Measurements from ENCODE around the gene HTR2B. TPM values are rescaled to one million over a fixed set of nuclear protein-coding genes. Genes with fewer than 3 reads are reported as not detected.
A peak's percentile ranks its signal among the peaks of the same experiment; 100 is the strongest.
"Not testable (repeated sequence)": the region's sequence is repeated elsewhere in the genome, so short reads cannot be mapped to it uniquely, and the experiment has no call there.

Gene HTR2B
- total RNA-seq, 1 experiment from 2014 or later: not detected

DNA sequence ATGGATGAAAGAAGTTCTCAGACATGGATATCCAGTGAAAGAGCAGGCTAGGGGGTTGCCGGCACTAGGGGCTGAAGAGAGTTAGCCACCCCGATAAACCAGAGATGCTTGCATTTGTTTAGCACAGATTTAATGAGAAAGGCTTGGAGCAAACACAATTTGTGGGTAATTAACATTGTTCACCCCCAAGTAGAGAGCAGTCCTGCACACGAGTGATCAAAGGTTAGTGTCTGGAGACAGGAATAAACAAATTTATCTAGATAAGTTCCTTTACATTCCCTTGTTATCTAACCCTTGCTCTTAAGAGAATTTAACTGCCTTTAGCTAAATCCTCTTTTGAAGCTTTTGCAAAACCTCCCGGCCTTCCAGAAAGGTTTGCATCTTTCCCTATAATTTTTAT, 23.9 kb downstream of the HTR2B start (continued):
- TF ChIP-seq, protein P1, sequence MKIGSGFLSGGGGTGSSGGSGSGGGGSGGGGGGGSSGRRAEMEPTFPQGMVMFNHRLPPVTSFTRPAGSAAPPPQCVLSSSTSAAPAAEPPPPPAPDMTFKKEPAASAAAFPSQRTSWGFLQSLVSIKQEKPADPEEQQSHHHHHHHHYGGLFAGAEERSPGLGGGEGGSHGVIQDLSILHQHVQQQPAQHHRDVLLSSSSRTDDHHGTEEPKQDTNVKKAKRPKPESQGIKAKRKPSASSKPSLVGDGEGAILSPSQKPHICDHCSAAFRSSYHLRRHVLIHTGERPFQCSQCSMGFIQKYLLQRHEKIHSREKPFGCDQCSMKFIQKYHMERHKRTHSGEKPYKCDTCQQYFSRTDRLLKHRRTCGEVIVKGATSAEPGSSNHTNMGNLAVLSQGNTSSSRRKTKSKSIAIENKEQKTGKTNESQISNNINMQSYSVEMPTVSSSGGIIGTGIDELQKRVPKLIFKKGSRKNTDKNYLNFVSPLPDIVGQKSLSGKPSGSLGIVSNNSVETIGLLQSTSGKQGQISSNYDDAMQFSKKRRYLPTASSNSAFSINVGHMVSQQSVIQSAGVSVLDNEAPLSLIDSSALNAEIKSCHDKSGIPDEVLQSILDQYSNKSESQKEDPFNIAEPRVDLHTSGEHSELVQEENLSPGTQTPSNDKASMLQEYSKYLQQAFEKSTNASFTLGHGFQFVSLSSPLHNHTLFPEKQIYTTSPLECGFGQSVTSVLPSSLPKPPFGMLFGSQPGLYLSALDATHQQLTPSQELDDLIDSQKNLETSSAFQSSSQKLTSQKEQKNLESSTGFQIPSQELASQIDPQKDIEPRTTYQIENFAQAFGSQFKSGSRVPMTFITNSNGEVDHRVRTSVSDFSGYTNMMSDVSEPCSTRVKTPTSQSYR (CRISPR knock-in tag; IDR thresholded peaks at IDR 0.05): no peak
- TF ChIP-seq CBFB (CRISPR knock-in tag; IDR thresholded peaks at IDR 0.05; ENCODE audit: low read depth) (no peak), MXD4 (CRISPR knock-in tag; IDR thresholded peaks at IDR 0.05; ENCODE audit: borderline replicate concordance) (no peak)

DNA sequence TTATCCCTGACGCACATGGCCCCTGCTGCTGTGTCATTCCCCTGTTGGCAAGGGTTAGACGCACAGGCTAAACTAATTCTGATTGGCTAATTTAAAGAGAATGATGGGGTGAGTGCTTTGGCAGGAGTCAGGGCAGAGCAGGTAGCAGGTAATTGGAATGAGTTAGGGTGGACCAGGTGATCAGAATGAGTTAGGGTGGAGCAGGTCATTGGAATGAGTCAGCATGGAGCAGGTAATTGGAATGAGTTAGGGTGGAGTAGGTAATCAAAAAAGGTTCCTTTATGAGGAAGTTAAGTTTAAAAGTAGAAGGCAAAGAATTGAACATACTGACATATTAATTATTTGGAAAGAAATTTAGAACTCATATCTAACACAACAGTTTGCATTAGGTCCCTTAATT, 24.5 kb downstream of the HTR2B start:
- DNase-seq (ENCODE audit: low spot score); ATAC-seq; CTCF ChIA-PET; H3K27ac Mint-ChIP-seq; POLR2A ChIA-PET; H3K27me3 Mint-ChIP-seq (ENCODE audit: low read depth); H3K4me3 Mint-ChIP-seq; H3K4me1 Mint-ChIP-seq: not testable (repeated sequence)
- peaks cover 41% of the 10 kb centered on the region for H3K9me3 Mint-ChIP-seq
- peaks cover 62% of the 10 kb centered on the region for H3K36me3 Mint-ChIP-seq

DNA sequence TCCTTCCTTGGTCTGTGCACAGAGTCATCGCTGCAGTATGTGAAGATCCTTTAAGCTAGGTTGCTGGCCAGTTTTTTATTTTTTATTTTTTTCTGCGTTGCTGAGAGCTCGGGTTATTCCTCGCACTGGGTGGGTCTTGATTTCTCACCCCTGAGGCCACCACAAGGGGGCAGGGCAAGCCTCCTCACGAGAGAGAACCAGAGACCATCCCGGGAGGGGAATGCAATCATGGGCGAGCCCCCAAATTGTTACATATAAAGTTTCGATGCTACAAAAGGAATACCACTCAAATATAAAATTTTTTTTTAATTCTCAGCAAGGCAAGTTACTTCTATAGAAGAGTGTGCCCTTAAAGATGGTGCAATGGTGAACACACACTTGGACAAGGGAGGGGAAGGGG, 24.9 kb downstream of the HTR2B start:
- H3K4me3 Mint-ChIP-seq: no peak overlapping the region
- no peak overlapping the region for H3K27ac Mint-ChIP-seq
- TF ChIP-seq FOXP1 (CRISPR knock-in tag; IDR thresholded peaks at IDR 0.05; ENCODE audit: borderline replicate concordance): no peak
- TF ChIP-seq, protein P2, sequence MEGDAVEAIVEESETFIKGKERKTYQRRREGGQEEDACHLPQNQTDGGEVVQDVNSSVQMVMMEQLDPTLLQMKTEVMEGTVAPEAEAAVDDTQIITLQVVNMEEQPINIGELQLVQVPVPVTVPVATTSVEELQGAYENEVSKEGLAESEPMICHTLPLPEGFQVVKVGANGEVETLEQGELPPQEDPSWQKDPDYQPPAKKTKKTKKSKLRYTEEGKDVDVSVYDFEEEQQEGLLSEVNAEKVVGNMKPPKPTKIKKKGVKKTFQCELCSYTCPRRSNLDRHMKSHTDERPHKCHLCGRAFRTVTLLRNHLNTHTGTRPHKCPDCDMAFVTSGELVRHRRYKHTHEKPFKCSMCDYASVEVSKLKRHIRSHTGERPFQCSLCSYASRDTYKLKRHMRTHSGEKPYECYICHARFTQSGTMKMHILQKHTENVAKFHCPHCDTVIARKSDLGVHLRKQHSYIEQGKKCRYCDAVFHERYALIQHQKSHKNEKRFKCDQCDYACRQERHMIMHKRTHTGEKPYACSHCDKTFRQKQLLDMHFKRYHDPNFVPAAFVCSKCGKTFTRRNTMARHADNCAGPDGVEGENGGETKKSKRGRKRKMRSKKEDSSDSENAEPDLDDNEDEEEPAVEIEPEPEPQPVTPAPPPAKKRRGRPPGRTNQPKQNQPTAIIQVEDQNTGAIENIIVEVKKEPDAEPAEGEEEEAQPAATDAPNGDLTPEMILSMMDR (IDR thresholded peaks at IDR 0.05): 0 out of 2 replicates have a peak, but pooled peaks have one; percentile 25
- no peak for ATAC-seq
- POLR2A ChIA-PET: no interaction called here
- DNase-seq (ENCODE audit: low spot score): peak; percentile 43
- H3K36me3 Mint-ChIP-seq: peaks cover 66% of the 10 kb centered on the region
- CTCF ChIA-PET: no interaction called here
- no peaks in the 10 kb centered on the region for H3K27me3 Mint-ChIP-seq (ENCODE audit: low read depth)
- peaks cover 8% of the 10 kb centered on the region for H3K4me1 Mint-ChIP-seq
- H3K9me3 Mint-ChIP-seq: peaks cover 44% of the 10 kb centered on the region

DNA sequence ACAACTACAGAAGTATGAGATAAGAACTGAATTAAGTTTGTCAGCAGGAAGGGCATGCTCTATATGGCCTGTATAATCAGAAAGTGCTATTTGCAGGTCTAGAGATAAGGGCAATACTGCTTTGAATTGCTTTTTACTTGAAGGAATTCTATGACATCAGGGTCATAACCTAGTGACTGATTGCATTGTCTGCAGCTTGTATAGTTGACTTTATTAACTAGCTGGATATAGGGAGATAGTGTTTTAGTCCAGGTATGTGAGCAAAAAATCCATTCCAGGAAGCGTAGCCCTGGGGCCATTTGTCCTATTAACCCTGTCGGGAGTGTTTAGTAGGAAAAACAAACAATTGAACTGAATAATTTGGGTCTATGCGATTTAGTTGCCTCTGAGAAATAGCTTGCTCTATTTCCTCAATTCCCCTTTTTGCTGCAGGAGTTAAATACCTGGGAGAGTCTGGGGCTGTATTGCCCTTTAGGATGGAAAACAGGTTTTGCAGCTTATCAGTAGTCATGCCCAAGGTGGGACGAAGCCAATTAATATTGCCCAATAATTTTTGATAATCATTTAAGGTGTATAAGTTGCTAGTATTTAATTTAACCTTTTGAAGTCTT, 30.0 kb downstream of the HTR2B start:
- DNase-seq (ENCODE audit: low spot score): no peak
- ChIA-PET POLR2A (no interaction called here), CTCF (interaction anchor here (2.1 kb wide), 1 partner anchor 9 kb away, joined by 11 read pairs; no protein-coding TSS in a partner anchor)
- no peak for ATAC-seq
- peaks cover 11% of the 10 kb centered on the region for H3K4me1 Mint-ChIP-seq
- H3K4me3 Mint-ChIP-seq: no peak overlapping the region
- H3K27me3 Mint-ChIP-seq (ENCODE audit: low read depth): no peaks in the 10 kb centered on the region
- peaks cover 89% of the 10 kb centered on the region for H3K36me3 Mint-ChIP-seq
- H3K27ac Mint-ChIP-seq: no peak overlapping the region
- H3K9me3 Mint-ChIP-seq: peaks cover 51% of the 10 kb centered on the region
- TF ChIP-seq, protein P3, sequence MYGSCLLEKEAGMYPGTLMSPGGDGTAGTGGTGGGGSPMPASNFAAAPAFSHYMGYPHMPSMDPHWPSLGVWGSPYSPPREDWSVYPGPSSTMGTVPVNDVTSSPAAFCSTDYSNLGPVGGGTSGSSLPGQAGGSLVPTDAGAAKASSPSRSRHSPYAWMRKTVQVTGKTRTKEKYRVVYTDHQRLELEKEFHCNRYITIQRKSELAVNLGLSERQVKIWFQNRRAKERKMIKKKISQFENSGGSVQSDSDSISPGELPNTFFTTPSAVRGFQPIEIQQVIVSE (CRISPR knock-in tag; IDR thresholded peaks at IDR 0.05; ENCODE audit: borderline replicate concordance): no peak
- TF ChIP-seq, protein P4, sequence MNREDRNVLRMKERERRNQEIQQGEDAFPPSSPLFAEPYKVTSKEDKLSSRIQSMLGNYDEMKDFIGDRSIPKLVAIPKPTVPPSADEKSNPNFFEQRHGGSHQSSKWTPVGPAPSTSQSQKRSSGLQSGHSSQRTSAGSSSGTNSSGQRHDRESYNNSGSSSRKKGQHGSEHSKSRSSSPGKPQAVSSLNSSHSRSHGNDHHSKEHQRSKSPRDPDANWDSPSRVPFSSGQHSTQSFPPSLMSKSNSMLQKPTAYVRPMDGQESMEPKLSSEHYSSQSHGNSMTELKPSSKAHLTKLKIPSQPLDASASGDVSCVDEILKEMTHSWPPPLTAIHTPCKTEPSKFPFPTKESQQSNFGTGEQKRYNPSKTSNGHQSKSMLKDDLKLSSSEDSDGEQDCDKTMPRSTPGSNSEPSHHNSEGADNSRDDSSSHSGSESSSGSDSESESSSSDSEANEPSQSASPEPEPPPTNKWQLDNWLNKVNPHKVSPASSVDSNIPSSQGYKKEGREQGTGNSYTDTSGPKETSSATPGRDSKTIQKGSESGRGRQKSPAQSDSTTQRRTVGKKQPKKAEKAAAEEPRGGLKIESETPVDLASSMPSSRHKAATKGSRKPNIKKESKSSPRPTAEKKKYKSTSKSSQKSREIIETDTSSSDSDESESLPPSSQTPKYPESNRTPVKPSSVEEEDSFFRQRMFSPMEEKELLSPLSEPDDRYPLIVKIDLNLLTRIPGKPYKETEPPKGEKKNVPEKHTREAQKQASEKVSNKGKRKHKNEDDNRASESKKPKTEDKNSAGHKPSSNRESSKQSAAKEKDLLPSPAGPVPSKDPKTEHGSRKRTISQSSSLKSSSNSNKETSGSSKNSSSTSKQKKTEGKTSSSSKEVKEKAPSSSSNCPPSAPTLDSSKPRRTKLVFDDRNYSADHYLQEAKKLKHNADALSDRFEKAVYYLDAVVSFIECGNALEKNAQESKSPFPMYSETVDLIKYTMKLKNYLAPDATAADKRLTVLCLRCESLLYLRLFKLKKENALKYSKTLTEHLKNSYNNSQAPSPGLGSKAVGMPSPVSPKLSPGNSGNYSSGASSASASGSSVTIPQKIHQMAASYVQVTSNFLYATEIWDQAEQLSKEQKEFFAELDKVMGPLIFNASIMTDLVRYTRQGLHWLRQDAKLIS (CRISPR knock-in tag; IDR thresholded peaks at IDR 0.05; ENCODE audit: borderline replicate concordance): no peak
- no peak for TF ChIP-seq RELA (CRISPR knock-in tag; IDR thresholded peaks at IDR 0.05; ENCODE audit: borderline replicate concordance)
- TF ChIP-seq, protein P5, sequence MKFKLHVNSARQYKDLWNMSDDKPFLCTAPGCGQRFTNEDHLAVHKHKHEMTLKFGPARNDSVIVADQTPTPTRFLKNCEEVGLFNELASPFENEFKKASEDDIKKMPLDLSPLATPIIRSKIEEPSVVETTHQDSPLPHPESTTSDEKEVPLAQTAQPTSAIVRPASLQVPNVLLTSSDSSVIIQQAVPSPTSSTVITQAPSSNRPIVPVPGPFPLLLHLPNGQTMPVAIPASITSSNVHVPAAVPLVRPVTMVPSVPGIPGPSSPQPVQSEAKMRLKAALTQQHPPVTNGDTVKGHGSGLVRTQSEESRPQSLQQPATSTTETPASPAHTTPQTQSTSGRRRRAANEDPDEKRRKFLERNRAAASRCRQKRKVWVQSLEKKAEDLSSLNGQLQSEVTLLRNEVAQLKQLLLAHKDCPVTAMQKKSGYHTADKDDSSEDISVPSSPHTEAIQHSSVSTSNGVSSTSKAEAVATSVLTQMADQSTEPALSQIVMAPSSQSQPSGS (CRISPR knock-in tag; IDR thresholded peaks at IDR 0.05; ENCODE audit: borderline replicate concordance, low read depth): no peak
- TF ChIP-seq, protein P6, sequence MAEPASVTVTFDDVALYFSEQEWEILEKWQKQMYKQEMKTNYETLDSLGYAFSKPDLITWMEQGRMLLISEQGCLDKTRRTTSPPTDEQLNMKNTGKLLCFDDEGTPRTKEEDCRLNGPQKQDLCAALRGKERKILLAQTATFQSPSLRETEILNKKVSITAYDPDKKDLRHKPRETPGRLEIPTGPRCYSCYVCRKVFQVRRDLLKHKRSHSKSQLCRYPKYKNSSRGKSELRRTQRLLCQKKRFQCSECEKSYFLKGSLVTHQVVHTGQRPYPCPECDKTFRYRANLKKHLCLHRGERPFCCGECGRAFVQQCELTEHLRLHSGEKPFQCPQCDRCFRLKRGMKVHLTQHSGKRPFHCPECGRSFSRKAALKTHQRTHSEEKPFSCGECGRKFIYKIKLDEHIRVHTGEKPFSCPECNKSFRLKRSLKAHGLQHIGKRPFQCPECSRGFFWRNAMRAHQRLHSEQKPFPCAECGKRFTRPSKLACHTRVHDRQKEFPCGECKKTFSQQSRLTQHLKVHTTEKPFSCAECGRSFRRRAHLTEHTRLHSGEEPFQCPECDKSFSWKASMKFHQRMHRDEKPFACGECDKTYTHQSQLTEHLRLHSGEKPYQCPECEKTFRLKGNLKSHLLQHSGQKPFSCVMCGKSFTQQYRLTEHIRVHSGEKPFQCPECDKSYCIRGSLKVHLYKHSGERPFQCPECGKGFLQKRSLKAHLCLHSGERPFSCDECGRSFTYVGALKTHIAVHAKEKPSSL (CRISPR knock-in tag; conservative IDR thresholded peaks at IDR 0.05): no peak
